ENCODE measurements around the gene C6orf132.

C6orf132 gene

DNA sequence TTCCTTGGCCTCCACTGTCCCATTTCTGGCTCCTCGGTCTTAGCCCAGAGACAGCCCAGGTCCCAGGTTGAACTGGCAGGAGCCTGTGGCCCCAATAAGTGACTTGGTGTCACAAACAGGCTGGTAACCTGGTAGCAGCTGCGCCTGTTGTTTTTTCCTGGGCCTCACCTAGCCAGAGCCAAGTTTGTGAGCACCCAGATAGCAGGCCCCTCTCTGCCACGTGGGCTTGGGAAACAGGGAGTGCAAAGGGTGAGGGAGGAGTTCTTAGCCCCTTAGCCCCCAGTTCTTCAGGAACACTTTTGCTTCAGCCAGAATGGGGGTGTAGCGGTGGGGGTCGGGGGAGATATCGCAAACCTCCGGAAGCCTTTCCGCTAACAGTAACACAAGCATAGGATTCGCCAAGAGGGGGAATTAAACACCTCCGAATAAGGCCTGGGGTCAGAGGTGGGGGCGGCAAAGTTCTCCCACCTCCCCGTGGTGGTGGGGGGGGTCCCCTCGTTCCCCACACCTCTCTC is 760 bp downstream of the C6orf132 start:
- DNase-seq (ENCODE audit: low read depth in 2 of 2), result no peak
- peak overlapping the region; percentile 49 to 63 for H3K4me3 ChIP-seq (replicated peaks in 1 of 2; ENCODE audit: low read depth in 2 of 2, low read length in 2 of 2)
- TF ChIP-seq CTCF (IDR thresholded peaks at IDR 0.05; ENCODE audit: low read depth, low read length), result no peak

- TF ChIP-seq CTCF (IDR thresholded peaks at IDR 0.05; ENCODE audit: low read depth, low read length), result no peak
- DNase-seq (ENCODE audit: low read depth in 2 of 2), result no peak
- H3K4me3 ChIP-seq (replicated peaks in 1 of 2; ENCODE audit: low read depth in 2 of 2, low read length in 2 of 2), result peak overlapping the region in 1 of 2 donors; percentile 63
These were observed 1.4 kb downstream of the C6orf132 start for GRCh38 chr6:42140756-42141602.

DNA sequence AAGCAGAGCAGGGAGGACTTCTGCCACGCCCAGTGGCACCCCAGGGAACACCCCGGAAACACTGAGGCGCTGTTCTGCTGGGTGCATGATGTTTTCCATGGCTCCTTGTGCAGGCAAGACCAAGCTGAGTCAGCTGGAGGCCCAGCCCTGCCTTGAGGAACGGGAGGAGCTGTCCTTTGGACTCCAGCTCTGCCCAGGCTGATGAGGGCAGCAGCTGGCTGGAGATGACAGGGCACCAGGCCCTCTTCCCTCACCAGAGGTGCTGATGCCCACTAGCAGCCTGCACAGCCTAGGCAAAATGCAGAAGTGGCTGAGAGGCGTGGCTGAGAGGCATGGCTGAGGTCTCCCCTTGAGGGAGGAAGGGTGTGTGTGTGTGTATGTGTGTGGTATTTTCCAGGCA is 2.4 kb downstream of the C6orf132 start:
- peak in 1 of 2 donors; percentile 48 for DNase-seq (ENCODE audit: low read depth in 2 of 2)
- no peak overlapping the region for H3K4me3 ChIP-seq (replicated peaks in 1 of 2; ENCODE audit: low read depth in 2 of 2, low read length in 2 of 2)
- TF ChIP-seq CTCF (IDR thresholded peaks at IDR 0.05; ENCODE audit: low read depth, low read length), result no peak

DNA sequence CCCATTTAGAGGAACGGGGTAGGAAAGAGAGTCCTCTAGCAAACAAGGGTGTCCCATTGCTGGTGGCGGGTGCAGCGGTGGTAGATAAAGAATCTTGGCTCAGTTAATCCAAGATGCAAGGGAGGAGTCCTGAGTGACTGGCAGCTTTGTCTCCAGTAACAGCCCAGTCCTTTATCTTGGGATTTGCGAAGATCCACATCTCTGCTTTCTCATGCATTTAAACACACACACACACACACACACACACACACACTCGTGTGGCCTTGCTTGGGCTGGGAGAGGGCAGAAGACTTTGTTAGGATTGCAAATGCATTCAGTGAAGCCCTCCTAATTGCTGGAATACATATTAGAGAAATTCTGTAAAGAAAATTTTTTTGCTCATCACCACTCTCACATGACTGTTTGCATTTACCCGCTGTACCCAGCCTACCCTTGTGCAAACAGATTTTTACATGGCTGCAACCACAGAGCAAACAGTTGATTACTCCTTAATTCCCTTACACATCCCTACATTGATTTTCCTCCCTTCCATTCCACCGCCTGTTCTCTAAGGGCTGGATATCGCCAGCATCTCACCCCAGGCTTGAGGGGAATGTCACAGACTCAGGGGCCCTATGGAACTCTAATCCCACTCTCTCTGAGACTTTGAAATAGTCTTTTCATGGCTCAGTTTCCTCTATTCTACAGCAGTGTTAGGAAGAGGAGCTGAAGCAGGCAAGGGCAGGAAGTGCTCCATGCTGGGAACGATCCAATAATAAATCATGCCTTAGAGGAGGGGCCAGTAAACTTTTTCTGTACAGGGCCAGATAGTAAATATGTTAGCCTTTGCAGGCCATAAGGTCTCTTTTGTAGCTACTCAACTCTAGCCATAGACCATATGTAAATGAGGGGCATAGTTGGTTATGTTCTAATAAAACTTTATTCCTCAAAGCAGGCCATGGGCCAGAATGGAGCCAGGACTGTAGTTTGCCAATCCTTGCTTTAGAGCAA is 3.5 kb downstream of the C6orf132 start:
- H3K4me3 ChIP-seq (replicated peaks in 1 of 2; ENCODE audit: low read depth in 2 of 2, low read length in 2 of 2), result no peak overlapping the region
- DNase-seq (ENCODE audit: low read depth in 2 of 2), result peak in 1 of 2 donors; percentile 37
- TF ChIP-seq CTCF (IDR thresholded peaks at IDR 0.05; ENCODE audit: low read depth, low read length), result no peak

- no peak for TF ChIP-seq CTCF (IDR thresholded peaks at IDR 0.05; ENCODE audit: low read depth, low read length)
- no peak overlapping the region for H3K4me3 ChIP-seq (replicated peaks in 1 of 2; ENCODE audit: low read depth in 2 of 2, low read length in 2 of 2)
- no peak for DNase-seq (ENCODE audit: low read depth in 2 of 2)
These were observed 4.2 kb downstream of the C6orf132 start for GRCh38 chr6:42138190-42138589.

DNA sequence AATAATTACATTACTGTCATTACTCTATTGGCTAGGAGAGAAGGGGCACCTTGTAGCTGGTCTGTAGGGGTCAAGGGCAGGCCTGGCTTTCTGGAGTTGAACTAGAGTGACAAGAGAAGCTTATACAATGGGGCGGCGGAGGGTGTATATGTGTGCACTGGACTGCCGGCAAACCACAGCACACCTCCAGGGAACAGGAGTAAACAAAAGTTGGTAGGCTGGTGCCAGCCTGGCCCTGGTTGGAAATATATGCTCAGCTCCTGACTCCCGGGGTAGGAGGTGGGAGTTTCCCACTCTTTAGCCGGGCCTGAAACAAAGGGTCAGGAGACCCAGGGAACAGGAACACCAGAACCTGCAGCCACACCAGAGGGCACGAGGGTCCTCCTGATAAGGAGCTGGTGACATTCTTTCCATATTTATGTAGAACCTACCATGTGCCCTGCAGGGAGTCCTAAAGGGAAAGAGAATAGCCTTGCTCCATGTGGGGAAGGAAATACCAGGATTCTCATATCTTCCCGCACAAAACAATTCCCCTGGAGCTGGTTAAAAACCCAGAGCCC is 5.1 kb downstream of the C6orf132 start:
- no peak overlapping the region for H3K4me3 ChIP-seq (replicated peaks in 1 of 2; ENCODE audit: low read depth in 2 of 2, low read length in 2 of 2)
- no peak for TF ChIP-seq CTCF (IDR thresholded peaks at IDR 0.05; ENCODE audit: low read depth, low read length)
- no peak for DNase-seq (ENCODE audit: low read depth in 2 of 2)

All from cardiac fibroblast (primary cell).